ENCODE data around the gene CBR3.

DNA sequence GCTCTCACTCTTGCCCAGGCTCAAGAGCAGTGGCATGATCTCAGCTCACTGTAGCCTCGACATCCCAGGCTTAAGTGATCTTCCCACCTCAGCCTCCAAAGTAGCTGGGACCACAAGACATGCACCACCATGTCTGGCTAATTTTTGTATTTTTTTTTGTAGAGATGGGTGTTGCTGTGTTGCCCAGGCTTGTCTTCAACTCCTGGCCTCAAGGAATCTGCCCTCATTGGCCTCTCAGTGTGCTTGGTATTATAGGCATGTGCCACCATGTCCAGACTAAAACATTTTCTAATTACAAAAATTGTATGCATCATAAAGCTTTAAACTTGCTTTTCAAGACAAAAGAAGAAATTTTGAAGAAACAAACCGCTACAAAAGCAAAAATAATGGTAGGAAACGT lies 44.9 kb upstream of the CBR3 start:
- TF ChIP-seq, protein P1, sequence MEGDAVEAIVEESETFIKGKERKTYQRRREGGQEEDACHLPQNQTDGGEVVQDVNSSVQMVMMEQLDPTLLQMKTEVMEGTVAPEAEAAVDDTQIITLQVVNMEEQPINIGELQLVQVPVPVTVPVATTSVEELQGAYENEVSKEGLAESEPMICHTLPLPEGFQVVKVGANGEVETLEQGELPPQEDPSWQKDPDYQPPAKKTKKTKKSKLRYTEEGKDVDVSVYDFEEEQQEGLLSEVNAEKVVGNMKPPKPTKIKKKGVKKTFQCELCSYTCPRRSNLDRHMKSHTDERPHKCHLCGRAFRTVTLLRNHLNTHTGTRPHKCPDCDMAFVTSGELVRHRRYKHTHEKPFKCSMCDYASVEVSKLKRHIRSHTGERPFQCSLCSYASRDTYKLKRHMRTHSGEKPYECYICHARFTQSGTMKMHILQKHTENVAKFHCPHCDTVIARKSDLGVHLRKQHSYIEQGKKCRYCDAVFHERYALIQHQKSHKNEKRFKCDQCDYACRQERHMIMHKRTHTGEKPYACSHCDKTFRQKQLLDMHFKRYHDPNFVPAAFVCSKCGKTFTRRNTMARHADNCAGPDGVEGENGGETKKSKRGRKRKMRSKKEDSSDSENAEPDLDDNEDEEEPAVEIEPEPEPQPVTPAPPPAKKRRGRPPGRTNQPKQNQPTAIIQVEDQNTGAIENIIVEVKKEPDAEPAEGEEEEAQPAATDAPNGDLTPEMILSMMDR (IDR thresholded peaks at IDR 0.05 in 8 of 11, conservative IDR thresholded peaks at IDR 0.05 in 3 of 11), result no peak
- TF ChIP-seq POLR2AphosphoS5 (IDR thresholded peaks at IDR 0.05), result no peak

Data from spleen (tissue), 7 donors.